ENCODE data around the gene DLAT.
"Not testable (repeated sequence)": the region's sequence is repeated elsewhere in the genome, so short reads cannot be mapped to it uniquely, and the experiment has no call there.

DLAT gene

GRCh38 chr11:112050721-112051120 lies 25.5 kb downstream of the DLAT start:
- DNase-seq: no peak

GRCh38 chr11:112051768-112052167 lies 26.6 kb downstream of the DLAT start:
- no peak for DNase-seq

GRCh38 chr11:112057170-112057569 lies 32.0 kb downstream of the DLAT start:
- peak in 1 of 5 donors; percentile 34 for DNase-seq

GRCh38 chr11:112058103-112058502 lies 32.9 kb downstream of the DLAT start:
- DNase-seq: no peak

- no peak for DNase-seq
These were observed 37.7 kb downstream of the DLAT start for GRCh38 chr11:112062923-112063322.

GRCh38 chr11:112073941-112074811 lies 49.0 kb downstream of the DLAT start, which contains the start of the genes NKAPD1 and PIH1D2:
TSS of gene NKAPD1 (plus strand) at chr11:112074299. CDS start at chr11:112075575, 1,276 bp downstream.
TSS of gene PIH1D2 (minus strand) at chr11:112074017. CDS start at chr11:112073174, 843 bp downstream.
- peak; percentile 55 to 82 (median 69) for DNase-seq

- DNase-seq: peak in 1 of 5 donors; percentile 50
These were observed 57.5 kb downstream of the DLAT start for GRCh38 chr11:112082729-112083128.

GRCh38 chr11:112085822-112086421 lies 60.7 kb downstream of the DLAT start:
- peak in 1 of 5 donors; percentile 50 for DNase-seq

GRCh38 chr11:112086422-112087191 lies 61.4 kb downstream of the DLAT start, which contains the start of the genes SDHD and TIMM8B:
TSS of gene SDHD (plus strand) at chr11:112086873. CDS start at chr11:112086908, 35 bp downstream.
TSS of gene TIMM8B (minus strand) at chr11:112086756. CDS start at chr11:112086723, 33 bp downstream.
- DNase-seq: peak; percentile 92 to 96 (median 95)

- DNase-seq: no peak
These were observed 62.0 kb downstream of the DLAT start for GRCh38 chr11:112087212-112087611.

- not testable (repeated sequence) for DNase-seq
These were observed 70.1 kb downstream of the DLAT start for GRCh38 chr11:112095302-112095701.

GRCh38 chr11:112096194-112096593 lies 71.0 kb downstream of the DLAT start:
- DNase-seq: no peak

- no peak for DNase-seq
These were observed 72.7 kb downstream of the DLAT start for GRCh38 chr11:112097734-112098528.

GRCh38 chr11:112100462-112100861 lies 75.3 kb downstream of the DLAT start:
- no peak for DNase-seq

- no peak for DNase-seq
These were observed 78.2 kb downstream of the DLAT start for GRCh38 chr11:112103446-112103845.

GRCh38 chr11:112106070-112106469 lies 80.9 kb downstream of the DLAT start:
- DNase-seq: no peak
